Measurements from ENCODE around the gene CLPTM1. TPM values are rescaled to one million over a fixed set of nuclear protein-coding genes. Genes with fewer than 3 reads are reported as not detected.
"Not testable (repeated sequence)": the region's sequence is repeated elsewhere in the genome, so short reads cannot be mapped to it uniquely, and the experiment has no call there.

Gene CLPTM1
- total RNA-seq, 1 donor, result 45.2 TPM

DNA sequence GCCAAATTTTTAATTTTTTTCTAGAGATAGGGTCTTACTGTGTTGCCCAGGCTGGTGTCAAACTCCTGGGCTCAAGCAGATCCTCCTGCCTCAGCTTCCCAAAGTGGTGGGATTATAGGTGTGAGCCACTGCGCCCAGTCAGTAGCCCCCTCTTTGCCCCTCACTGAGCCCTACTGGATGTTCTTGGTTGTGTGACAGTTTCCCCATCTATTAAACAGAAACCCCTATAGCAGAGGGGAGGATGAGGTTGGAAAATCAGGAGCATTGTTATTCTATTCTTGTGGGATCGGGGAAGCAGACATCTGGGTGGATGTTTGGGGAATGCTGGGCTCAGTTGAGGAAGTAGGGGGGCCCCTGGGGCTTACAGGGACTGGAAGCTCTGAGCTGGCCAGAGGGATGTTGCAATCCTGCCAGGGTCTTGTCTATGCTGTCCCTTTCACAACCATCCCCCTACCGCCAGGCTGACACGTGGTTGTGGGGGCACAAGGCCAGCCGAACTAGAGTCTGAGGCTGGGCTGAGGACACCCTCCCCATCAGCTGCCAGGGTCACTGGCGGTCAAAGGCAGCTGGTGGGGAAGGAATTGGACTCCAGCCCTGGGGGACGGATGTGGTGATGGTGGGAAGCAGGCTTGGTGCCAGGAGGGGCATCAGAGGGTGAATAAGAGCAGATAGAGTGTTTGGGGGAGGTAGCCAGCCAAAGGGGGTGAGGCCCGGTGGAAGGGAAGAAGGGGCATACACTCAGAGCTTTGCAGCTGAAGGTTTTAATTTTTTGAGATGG is 29.9 kb upstream of the CLPTM1 start:
- Histone ChIP-seq H3K79me2 (ENCODE audit: insufficient read depth, low read length) (no peaks in the 10 kb centered on the region), H3K36me3 (ENCODE audit: insufficient read depth, low read length) (no peaks in the 10 kb centered on the region), H3K4me2 (ENCODE audit: insufficient read depth, low read length) (peak overlapping the region; percentile 64), H3K27me3 (ENCODE audit: insufficient read depth, low read length) (no peaks in the 10 kb centered on the region), H3K9me3 (ENCODE audit: low read depth, low read length) (no peaks in the 10 kb centered on the region), H3K4me3 (ENCODE audit: insufficient read depth, low read length) (no peak overlapping the region), H3K27ac (ENCODE audit: low read depth, low read length) (peak overlapping the region; percentile 33), H2AFZ (ENCODE audit: low read length) (peak overlapping the region; percentile 59), H3K4me1 (ENCODE audit: insufficient read depth, low read length) (peaks cover 32% of the 10 kb centered on the region), H4K20me1 (ENCODE audit: insufficient read depth, low read length) (no peaks in the 10 kb centered on the region)
- TF ChIP-seq, protein P1, sequence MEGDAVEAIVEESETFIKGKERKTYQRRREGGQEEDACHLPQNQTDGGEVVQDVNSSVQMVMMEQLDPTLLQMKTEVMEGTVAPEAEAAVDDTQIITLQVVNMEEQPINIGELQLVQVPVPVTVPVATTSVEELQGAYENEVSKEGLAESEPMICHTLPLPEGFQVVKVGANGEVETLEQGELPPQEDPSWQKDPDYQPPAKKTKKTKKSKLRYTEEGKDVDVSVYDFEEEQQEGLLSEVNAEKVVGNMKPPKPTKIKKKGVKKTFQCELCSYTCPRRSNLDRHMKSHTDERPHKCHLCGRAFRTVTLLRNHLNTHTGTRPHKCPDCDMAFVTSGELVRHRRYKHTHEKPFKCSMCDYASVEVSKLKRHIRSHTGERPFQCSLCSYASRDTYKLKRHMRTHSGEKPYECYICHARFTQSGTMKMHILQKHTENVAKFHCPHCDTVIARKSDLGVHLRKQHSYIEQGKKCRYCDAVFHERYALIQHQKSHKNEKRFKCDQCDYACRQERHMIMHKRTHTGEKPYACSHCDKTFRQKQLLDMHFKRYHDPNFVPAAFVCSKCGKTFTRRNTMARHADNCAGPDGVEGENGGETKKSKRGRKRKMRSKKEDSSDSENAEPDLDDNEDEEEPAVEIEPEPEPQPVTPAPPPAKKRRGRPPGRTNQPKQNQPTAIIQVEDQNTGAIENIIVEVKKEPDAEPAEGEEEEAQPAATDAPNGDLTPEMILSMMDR (IDR thresholded peaks at IDR 0.05; ENCODE audit: extremely low read depth, low read depth, low read length), result no peak
- peak; percentile 85 for DNase-seq (ENCODE audit: insufficient read length, low spot score, missing footprints)

DNA sequence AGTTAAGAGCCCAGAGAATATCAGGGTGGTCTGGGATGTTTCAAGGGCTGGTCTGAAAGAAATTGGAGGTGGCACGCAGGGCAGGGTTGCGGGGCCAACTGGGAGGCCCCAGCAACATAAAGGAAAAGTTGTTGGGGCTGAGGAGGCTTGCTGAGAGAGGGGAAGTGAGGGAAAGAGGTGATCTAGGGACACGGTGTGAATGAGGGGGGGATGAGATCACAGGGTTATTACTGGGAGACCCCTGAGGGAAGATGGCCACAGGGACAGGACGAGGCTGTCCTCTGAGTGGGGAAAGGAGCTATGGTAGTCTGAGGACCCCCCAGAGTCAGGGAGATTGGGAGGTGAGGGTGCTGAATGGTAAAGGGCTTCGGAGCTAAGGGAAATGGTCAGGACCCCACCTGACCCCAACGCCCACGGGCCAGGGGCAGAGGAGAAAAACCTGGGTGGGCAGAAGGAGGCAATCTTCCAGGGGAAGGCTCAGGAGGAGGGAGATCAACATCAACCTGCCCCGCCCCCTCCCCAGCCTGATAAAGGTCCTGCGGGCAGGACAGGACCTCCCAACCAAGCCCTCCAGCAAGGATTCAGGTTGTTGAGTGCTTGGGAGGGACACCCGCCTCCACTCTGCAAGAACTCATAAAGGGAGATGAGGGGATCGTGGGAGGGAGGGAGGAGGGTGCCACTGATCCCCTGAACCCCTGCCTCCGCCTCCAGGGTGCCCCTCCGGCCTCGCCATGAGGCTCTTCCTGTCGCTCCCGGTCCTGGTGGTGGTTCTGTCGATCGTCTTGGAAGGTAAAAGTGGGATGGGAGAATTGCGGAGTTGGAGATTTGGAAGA is 28.7 kb upstream of the CLPTM1 start:
- Histone ChIP-seq H3K4me1 (ENCODE audit: insufficient read depth, low read length) (peaks cover 32% of the 10 kb centered on the region), H3K27ac (ENCODE audit: low read depth, low read length) (peak overlapping the region; percentile 21), H3K4me3 (ENCODE audit: insufficient read depth, low read length) (peak overlapping the region; percentile 57), H3K4me2 (ENCODE audit: insufficient read depth, low read length) (peak overlapping the region; percentile 76), H2AFZ (ENCODE audit: low read length) (peak overlapping the region; percentile 76)
- not testable (repeated sequence) for H3K36me3 ChIP-seq (ENCODE audit: insufficient read depth, low read length); H3K9me3 ChIP-seq (ENCODE audit: low read depth, low read length); H3K79me2 ChIP-seq (ENCODE audit: insufficient read depth, low read length); H4K20me1 ChIP-seq (ENCODE audit: insufficient read depth, low read length); H3K27me3 ChIP-seq (ENCODE audit: insufficient read depth, low read length)
- DNase-seq (ENCODE audit: insufficient read length, low spot score, missing footprints), result peak; percentile 50

DNA sequence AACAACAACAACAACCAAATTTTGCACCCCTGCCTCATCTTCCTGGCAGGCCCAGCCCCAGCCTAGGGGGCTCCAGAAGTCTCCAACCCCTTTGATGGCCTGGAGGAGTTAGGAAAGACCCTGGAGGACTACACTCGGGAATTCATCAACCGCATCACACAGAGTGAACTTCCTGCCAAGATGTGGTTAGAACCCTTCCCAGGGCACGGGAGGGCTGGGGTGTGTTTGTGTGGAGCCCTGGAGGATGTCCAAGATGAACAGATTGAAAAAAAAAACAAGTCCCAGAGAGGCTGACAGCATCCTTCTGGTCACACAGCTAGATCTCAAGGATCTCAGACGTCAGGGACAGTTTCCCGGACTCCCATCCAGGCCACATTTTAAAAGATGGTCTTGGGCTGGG is 27.4 kb upstream of the CLPTM1 start:
- Histone ChIP-seq H3K4me2 (ENCODE audit: insufficient read depth, low read length) (peak overlapping the region; percentile 76), H2AFZ (ENCODE audit: low read length) (no peak overlapping the region)

DNA sequence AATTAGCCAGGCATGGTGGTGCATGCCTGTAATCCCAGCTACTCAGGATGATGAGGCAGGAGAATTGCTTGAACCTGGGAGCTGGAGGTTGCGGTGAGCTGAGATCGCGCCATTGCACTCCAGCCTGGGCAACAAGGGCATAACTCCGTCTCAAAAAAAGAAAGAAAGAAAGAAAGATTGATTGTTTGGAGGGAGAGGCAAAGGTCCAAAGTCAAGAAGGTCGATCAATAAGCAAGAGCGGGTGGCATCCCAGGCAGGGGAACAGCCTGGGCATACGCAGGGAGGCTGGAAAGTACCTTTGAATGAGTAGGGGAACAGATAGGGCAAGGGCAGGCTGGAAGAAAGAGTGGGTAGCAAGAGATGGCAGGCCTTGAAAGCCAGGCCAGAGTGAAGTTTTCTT is 25.1 kb upstream of the CLPTM1 start:
- Histone ChIP-seq H3K27ac (ENCODE audit: low read depth, low read length) (no peak overlapping the region), H3K4me2 (ENCODE audit: insufficient read depth, low read length) (no peak overlapping the region), H3K79me2 (ENCODE audit: insufficient read depth, low read length) (no peaks in the 10 kb centered on the region), H2AFZ (ENCODE audit: low read length) (no peak overlapping the region), H3K4me3 (ENCODE audit: insufficient read depth, low read length) (no peak overlapping the region), H3K9me3 (ENCODE audit: low read depth, low read length) (no peaks in the 10 kb centered on the region), H3K4me1 (ENCODE audit: insufficient read depth, low read length) (peaks cover 21% of the 10 kb centered on the region), H3K27me3 (ENCODE audit: insufficient read depth, low read length) (no peaks in the 10 kb centered on the region), H3K36me3 (ENCODE audit: insufficient read depth, low read length) (no peaks in the 10 kb centered on the region), H4K20me1 (ENCODE audit: insufficient read depth, low read length) (no peaks in the 10 kb centered on the region)
- DNase-seq (ENCODE audit: insufficient read length, low spot score, missing footprints), result no peak
- TF ChIP-seq, protein P1 (IDR thresholded peaks at IDR 0.05; ENCODE audit: extremely low read depth, low read depth, low read length), result no peak

More for the DNA sequence above, 27.4 kb upstream of the CLPTM1 start:
- Histone ChIP-seq H3K4me3 (ENCODE audit: insufficient read depth, low read length) (no peak overlapping the region), H3K9me3 (ENCODE audit: low read depth, low read length) (no peaks in the 10 kb centered on the region), H3K4me1 (ENCODE audit: insufficient read depth, low read length) (peaks cover 32% of the 10 kb centered on the region), H3K27ac (ENCODE audit: low read depth, low read length) (peak overlapping the region; percentile 21), H3K27me3 (ENCODE audit: insufficient read depth, low read length) (no peaks in the 10 kb centered on the region), H3K79me2 (ENCODE audit: insufficient read depth, low read length) (no peaks in the 10 kb centered on the region), H3K36me3 (ENCODE audit: insufficient read depth, low read length) (no peaks in the 10 kb centered on the region), H4K20me1 (ENCODE audit: insufficient read depth, low read length) (no peaks in the 10 kb centered on the region)
- TF ChIP-seq, protein P1 (IDR thresholded peaks at IDR 0.05; ENCODE audit: extremely low read depth, low read depth, low read length), result no peak
- DNase-seq (ENCODE audit: insufficient read length, low spot score, missing footprints), result peak; percentile 91

All from osteoblast (primary cell).